Sigmoid colon (tissue), 4 donors: ENCODE measurements around the gene GRIP1.

Experiments
- CTCF ChIP-seq, 4 experiments: fragments of 450-650 bp in 3 of 4; fragments of 200-600 bp in 1 of 4; IDR thresholded peaks; one replicate each; pipeline ENCODE4 v1.5.1; 2016 to 2019; ENCODE audit warnings: antibody characterized with exemption in 4 of 4, mild to moderate bottlenecking in 3 of 4, moderate library complexity in 2 of 4
- EP300 ChIP-seq, 4 donors: sonication (generic); formaldehyde crosslinking; IDR thresholded peaks; one replicate each; pipeline ENCODE4 v1.6.1; 2017; ENCODE audit warnings: antibody characterized with exemption in 4 of 4
- POLR2A ChIP-seq, 2 donors: fragments of 450-650 bp; IDR thresholded peaks; one replicate each; pipeline ENCODE4 v1.6.1; 2016; ENCODE audit warnings: antibody characterized with exemption in 2 of 2, mild to moderate bottlenecking in 2 of 2, moderate library complexity in 2 of 2
- POLR2AphosphoS5 ChIP-seq, 4 donors: sonication (generic); formaldehyde crosslinking; IDR thresholded peaks; one replicate each; pipeline ENCODE4 v1.6.1; 2017; ENCODE audit warnings: antibody characterized with exemption in 4 of 4

GRCh38 chr12:66598608-66599007 is 80.3 kb downstream of the GRIP1 start:
- TF ChIP-seq CTCF (IDR thresholded peaks at IDR 0.05) (no peak), POLR2AphosphoS5 (IDR thresholded peaks at IDR 0.05) (no peak), EP300 (IDR thresholded peaks at IDR 0.05) (no peak), POLR2A (IDR thresholded peaks at IDR 0.05) (no peak)
